ENCODE results near the gene ZNF436.
"Not testable (repeated sequence)": the region's sequence is repeated elsewhere in the genome, so short reads cannot be mapped to it uniquely, and the experiment has no call there.

ZNF436 gene

GRCh38 chr1:23392125-23392855 is 22.7 kb upstream of the ZNF436 start:
- no peak for DNase-seq (ENCODE audit: low read depth)

- DNase-seq (ENCODE audit: low read depth): no peak
Measured at GRCh38 chr1:23389837-23390321, 20.2 kb upstream of the ZNF436 start.

GRCh38 chr1:23387494-23387893 is 17.9 kb upstream of the ZNF436 start:
- DNase-seq (ENCODE audit: low read depth): no peak

GRCh38 chr1:23385119-23385621 is 15.5 kb upstream of the ZNF436 start:
- DNase-seq (ENCODE audit: low read depth): no peak

GRCh38 chr1:23384312-23385058 is 14.8 kb upstream of the ZNF436 start:
- no peak for DNase-seq (ENCODE audit: low read depth)

- DNase-seq (ENCODE audit: low read depth): no peak
Measured at GRCh38 chr1:23383577-23384311, 14.1 kb upstream of the ZNF436 start.

GRCh38 chr1:23381233-23381885 is 11.7 kb upstream of the ZNF436 start:
- no peak for DNase-seq (ENCODE audit: low read depth)

GRCh38 chr1:23380719-23381118 is 11.1 kb upstream of the ZNF436 start:
- DNase-seq (ENCODE audit: low read depth): no peak

GRCh38 chr1:23380236-23380635 is 10.6 kb upstream of the ZNF436 start:
- DNase-seq (ENCODE audit: low read depth): not testable (repeated sequence)

- no peak for DNase-seq (ENCODE audit: low read depth)
Measured at GRCh38 chr1:23376890-23377811, 7.5 kb upstream of the ZNF436 start.

- not testable (repeated sequence) for DNase-seq (ENCODE audit: low read depth)
Measured at GRCh38 chr1:23374079-23374735, 4.6 kb upstream of the ZNF436 start.

- DNase-seq (ENCODE audit: low read depth): no peak
Measured at GRCh38 chr1:23371987-23372880, 2.6 kb upstream of the ZNF436 start.

- no peak for DNase-seq (ENCODE audit: low read depth)
Measured at GRCh38 chr1:23370709-23371584, 1.3 kb upstream of the ZNF436 start.

- DNase-seq (ENCODE audit: low read depth): no peak
Measured at GRCh38 chr1:23370330-23370708, 683 bp upstream of the ZNF436 start.

- DNase-seq (ENCODE audit: low read depth): no peak
Measured at GRCh38 chr1:23368562-23369334, 888 bp downstream of the ZNF436 start.

- peak; percentile 94 for DNase-seq (ENCODE audit: low read depth)
Measured at GRCh38 chr1:23367791-23368561, 1.7 kb downstream of the ZNF436 start.

GRCh38 chr1:23367451-23367790 is 2.2 kb downstream of the ZNF436 start:
- no peak for DNase-seq (ENCODE audit: low read depth)

Measured in non-pigmented ciliary epithelial cell (primary cell).